Lower lobe of right lung (tissue), 2 donors: ENCODE measurements around the gene SNUPN. TPM values are rescaled to one million over a fixed set of nuclear protein-coding genes. Genes with fewer than 3 reads are reported as not detected.

Experiments used
- ATAC-seq, 2 donors: fragments of 200-7000 bp; cut with Tn5 transposase; one replicate each; pipeline ENCODE4 v1.9.1; 2020 to 2022; ENCODE audit warnings: mild to moderate bottlenecking in 2 of 2, moderate library complexity in 2 of 2
- DNase-seq: peaks from one replicate; pipeline ENCODE4 v3.0.0-alpha.2; 2020
- H3K27ac ChIP-seq: fragments of 200-600 bp; one replicate; pipeline ENCODE4 v1.8.0; 2022
- H3K27me3 ChIP-seq: fragments of 200-600 bp; one replicate; pipeline ENCODE4 v1.8.0; 2022; ENCODE audit warnings: low read depth
- H3K36me3 ChIP-seq: fragments of 200-600 bp; one replicate; pipeline ENCODE4 v1.8.0; 2022; ENCODE audit warnings: mild to moderate bottlenecking
- H3K4me1 ChIP-seq: fragments of 200-600 bp; one replicate; pipeline ENCODE4 v1.8.0; 2022
- H3K4me3 ChIP-seq: fragments of 200-600 bp; one replicate; pipeline ENCODE4 v1.8.0; 2022; ENCODE audit warnings: mild to moderate bottlenecking
- H3K9me3 ChIP-seq: fragments of 200-600 bp; one replicate; pipeline ENCODE4 v1.8.0; 2022
- intact Hi-C: fragments of 100-400 bp; cut with DNase I; formaldehyde crosslinking; loops from one replicate; pipeline ENCODE4 v1.11.0; 2022
- total RNA-seq: library from RNA; stranded (reverse); fragmentation: NEBNext Ultra II Directional; extraction: Animal tissue kit (Norgen Biotek cat#: 25700); gene quantifications from one replicate; pipeline ENCODE4 v1.2.1, GENCODE V29; 2021
- TF ChIP-seq, protein P1 (sequence below): fragments of 200-600 bp; IDR thresholded peaks from one replicate; pipeline ENCODE4 v1.8.0; 2022; ENCODE audit warnings: antibody characterized with exemption, mild to moderate bottlenecking
- donor health status: DM: no; HTN: yes; CAD: no; lungs with severe emphysema.

The SNUPN gene
- total RNA-seq, 1 donor from 2014 or later = 21.7 TPM

DNA sequence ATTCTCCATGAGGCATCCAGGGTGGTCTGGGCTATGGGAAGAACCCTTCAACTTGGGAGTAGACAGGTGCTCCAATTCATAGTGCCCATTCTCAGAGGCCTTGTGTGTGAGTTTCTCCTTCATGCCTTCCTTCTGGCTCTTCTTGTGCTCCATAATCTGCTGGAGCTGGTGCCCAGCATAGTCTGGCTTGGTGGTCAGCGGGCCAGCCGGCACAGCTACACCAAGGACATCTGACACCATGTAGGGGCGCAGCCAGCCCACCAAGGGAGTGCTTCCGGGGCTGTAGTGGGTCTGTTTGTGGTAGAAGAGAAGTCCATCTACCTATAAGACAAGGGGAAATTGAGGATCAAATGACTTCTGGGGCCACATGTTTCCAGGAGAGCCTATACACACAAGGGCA lies 27.2 kb downstream of the SNUPN start:
- Histone ChIP-seq H3K4me3 (no peak overlapping the region), H3K27ac (peak overlapping the region; percentile 38), H3K9me3 (no peaks in the 10 kb centered on the region), H3K27me3 (no peaks in the 10 kb centered on the region), H3K4me1 (peaks cover 16% of the 10 kb centered on the region), H3K36me3 (peaks cover 71% of the 10 kb centered on the region)
- TF ChIP-seq, protein P1, sequence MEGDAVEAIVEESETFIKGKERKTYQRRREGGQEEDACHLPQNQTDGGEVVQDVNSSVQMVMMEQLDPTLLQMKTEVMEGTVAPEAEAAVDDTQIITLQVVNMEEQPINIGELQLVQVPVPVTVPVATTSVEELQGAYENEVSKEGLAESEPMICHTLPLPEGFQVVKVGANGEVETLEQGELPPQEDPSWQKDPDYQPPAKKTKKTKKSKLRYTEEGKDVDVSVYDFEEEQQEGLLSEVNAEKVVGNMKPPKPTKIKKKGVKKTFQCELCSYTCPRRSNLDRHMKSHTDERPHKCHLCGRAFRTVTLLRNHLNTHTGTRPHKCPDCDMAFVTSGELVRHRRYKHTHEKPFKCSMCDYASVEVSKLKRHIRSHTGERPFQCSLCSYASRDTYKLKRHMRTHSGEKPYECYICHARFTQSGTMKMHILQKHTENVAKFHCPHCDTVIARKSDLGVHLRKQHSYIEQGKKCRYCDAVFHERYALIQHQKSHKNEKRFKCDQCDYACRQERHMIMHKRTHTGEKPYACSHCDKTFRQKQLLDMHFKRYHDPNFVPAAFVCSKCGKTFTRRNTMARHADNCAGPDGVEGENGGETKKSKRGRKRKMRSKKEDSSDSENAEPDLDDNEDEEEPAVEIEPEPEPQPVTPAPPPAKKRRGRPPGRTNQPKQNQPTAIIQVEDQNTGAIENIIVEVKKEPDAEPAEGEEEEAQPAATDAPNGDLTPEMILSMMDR = no peak
- DNase-seq (no peak), ATAC-seq (no peak)
- intact Hi-C loops = no loop called here

DNA sequence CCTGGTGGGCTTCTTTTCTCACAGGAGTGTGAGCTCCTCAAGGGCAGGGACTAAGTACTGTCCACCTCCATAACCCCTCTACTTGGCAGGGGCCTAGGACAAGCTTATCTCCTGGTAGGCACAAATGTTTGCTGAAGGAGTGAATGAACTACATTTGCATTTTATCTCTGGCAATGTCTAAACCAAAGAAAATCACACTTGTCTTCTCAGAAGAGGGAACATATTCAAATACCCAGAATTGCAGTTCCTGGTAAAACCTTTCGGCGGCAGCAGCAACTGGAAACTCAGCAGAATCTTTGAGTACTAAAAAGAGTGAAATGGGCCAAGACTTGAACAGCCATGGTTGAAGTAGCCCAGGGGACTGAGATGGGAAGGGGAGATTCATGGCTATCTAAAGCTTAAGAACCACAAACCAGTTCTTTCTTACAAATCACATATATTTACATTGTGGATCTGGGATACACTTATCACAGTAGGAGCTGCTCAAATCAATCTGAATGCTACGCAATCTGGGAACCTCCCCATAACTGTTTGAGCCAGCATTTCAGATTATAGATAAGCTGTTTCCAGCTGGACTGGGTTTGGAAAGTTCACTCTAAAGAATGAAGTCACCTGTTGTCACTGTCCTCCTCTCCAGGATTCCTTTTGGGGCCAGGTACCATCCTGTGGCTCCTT lies 27.7 kb downstream of the SNUPN start:
- ATAC-seq (peak; percentile 41 to 48), DNase-seq (no peak)
- no peak overlapping the region for H3K4me3 ChIP-seq
- TF ChIP-seq, protein P1 = peak; percentile 50
- H3K27ac ChIP-seq = peak overlapping the region; percentile 18
- no peaks in the 10 kb centered on the region for H3K9me3 ChIP-seq
- H3K36me3 ChIP-seq = peaks cover 71% of the 10 kb centered on the region
- no peaks in the 10 kb centered on the region for H3K27me3 ChIP-seq
- peaks cover 16% of the 10 kb centered on the region for H3K4me1 ChIP-seq
- intact Hi-C loops = no loop called here

DNA sequence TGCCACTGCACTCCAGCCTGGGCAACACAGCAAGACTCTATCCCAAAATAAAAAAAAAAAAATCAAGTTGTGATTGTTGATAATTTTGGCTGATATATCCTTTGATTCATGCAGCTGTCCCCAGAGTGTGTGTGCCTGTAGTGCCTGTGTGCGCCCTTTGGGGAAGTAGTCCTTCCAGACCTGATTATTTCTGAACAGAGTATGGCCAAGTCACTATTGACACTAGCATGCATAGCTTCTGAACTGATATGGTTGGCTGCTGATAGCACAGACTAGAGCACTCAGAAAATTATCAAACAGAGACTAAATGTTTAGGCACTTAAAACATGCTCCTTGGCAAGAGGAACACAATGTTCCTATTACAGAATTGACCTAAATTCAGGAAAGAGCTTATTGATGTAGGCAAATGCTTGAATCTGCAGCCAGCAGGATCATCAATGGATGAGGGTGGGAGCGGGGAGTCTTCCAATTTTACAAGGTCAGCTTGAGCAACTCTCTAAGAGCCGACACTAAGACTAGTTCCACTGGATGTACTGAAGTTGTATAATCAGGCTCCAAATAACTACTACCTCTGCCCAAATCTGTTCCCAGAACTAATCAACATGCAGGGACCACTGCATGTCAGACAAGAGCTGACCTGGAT lies 28.7 kb downstream of the SNUPN start:
- H3K4me3 ChIP-seq = no peak overlapping the region
- peaks cover 72% of the 10 kb centered on the region for H3K36me3 ChIP-seq
- no peaks in the 10 kb centered on the region for H3K27me3 ChIP-seq
- intact Hi-C loops = no loop called here
- peaks cover 16% of the 10 kb centered on the region for H3K4me1 ChIP-seq
- H3K9me3 ChIP-seq = no peaks in the 10 kb centered on the region
- no peak overlapping the region for H3K27ac ChIP-seq
- TF ChIP-seq, protein P1 = no peak
- no peak for DNase-seq
- ATAC-seq = peak in 1 of 2 donors; percentile 60

DNA sequence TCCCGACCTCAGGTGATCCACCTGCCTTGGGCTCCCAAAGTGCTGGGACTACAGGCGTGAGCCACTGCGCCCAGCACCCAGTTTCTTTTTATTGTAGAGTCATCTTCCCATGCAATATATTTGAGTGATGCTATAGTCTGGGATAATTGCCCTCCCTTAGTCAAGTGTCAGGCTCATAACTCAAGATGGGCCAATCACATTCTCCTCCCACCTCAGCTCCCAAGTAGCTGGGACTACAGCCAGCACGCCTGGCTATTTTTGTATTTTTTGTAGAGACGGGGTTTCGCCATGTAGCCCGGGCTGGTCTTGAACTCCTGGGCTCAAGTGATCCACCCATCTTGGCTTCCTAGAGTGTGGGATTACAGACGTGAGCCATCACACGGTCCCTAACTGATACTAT lies 31.2 kb downstream of the SNUPN start:
- peaks cover 57% of the 10 kb centered on the region for H3K36me3 ChIP-seq
- peaks cover 16% of the 10 kb centered on the region for H3K4me1 ChIP-seq
- ATAC-seq (no peak), DNase-seq (no peak)
- intact Hi-C loops = no loop called here
- H3K27me3 ChIP-seq = no peaks in the 10 kb centered on the region
- no peaks in the 10 kb centered on the region for H3K9me3 ChIP-seq
- no peak overlapping the region for H3K27ac ChIP-seq
- TF ChIP-seq, protein P1 = no peak
- H3K4me3 ChIP-seq = no peak overlapping the region

DNA sequence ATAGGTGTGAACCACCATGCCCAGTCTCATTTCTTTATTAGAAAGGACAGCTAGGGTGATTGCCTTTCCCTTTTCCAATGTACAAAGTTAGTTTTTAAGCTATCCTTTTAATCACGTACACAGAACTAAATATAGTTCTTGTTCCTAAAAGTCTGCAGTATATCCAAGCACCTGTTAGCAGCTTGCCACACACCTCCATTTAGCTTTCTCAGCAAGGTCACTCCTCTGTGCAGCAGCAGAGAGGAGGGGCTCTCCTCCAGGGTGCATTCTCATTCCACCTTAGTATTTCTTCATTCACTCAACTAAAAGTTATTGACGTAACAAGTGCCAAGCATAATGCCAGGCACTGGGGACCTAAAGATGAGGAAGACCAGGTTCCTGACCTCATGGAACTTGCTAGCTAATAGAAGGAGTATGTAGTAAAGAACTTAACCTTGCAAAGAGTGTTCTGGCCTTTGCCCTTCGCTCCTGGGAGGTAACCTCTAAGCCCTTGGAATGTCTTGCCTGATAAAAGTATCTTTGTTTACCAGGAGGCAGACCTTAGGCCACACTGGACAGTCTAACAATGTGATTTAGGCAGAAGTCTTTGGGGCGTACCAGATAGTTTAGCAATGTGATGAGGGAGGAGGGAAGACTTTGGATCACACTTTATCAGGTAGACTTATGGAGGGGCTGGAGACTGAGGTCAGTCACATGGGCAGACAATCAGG lies 33.7 kb downstream of the SNUPN start:
- Histone ChIP-seq H3K4me1 (peaks cover under 1% of the 10 kb centered on the region), H3K27ac (no peak overlapping the region), H3K4me3 (no peak overlapping the region), H3K36me3 (peaks cover 34% of the 10 kb centered on the region), H3K27me3 (no peaks in the 10 kb centered on the region), H3K9me3 (no peaks in the 10 kb centered on the region)
- no peak for DNase-seq
- intact Hi-C loops = no loop called here
- TF ChIP-seq, protein P1 = no peak
- ATAC-seq = no peak
